A673 (cell line): Measurements from ENCODE around the gene WFDC2. TPM values are rescaled to one million over a fixed set of nuclear protein-coding genes. Genes with fewer than 3 reads are reported as not detected.

Experiments
- BruUV-seq: library from RNA; stranded (reverse); fragments of 400-500 nt; replicated peaks from 2 replicates; lab custom pipeline; 2021; lab: Mats Ljungman, UMichigan
- CTCF ChIA-PET: fragments of 300-600 bp; sonication (Branson Sonifier 250); formaldehyde crosslinking; loops from one replicate; lab custom pipeline; 2022; ENCODE audit warnings: antibody characterized with exemption; lab: Charles Lee
- POLR2A ChIA-PET: fragments of 300-600 bp; sonication (Branson Sonifier 250); formaldehyde crosslinking; loops from one replicate; lab custom pipeline; 2022; ENCODE audit warnings: antibody characterized with exemption; ENCODE audit not compliant: low non-redundant PET; lab: Charles Lee
- DNase-seq: peaks from one replicate; pipeline ENCODE4 v3.0.0-alpha.2; 2015; ENCODE audit warnings: low spot score
- H3K27ac ChIP-seq: fragments of 200-600 bp; sonication (generic); 2 replicates; pipeline ENCODE4 v1.5.1; 2016; ENCODE audit warnings: mixed run types, low read depth, mild to moderate bottlenecking, mixed read lengths, antibody characterized with exemption, low read length; ENCODE audit not compliant: poor library complexity, severe bottlenecking
- H3K27me3 ChIP-seq: fragments of 200-600 bp; sonication (generic); replicated peaks from 2 replicates; pipeline ENCODE4 v1.6.1; 2017; ENCODE audit warnings: mixed run types, low read depth, mild to moderate bottlenecking, mixed read lengths, antibody characterized with exemption, low read length; ENCODE audit not compliant: insufficient read depth, poor library complexity
- H3K36me3 ChIP-seq: fragments of 200-600 bp; sonication (generic); 2 replicates; pipeline ENCODE4 v1.6.1; 2016; ENCODE audit warnings: mixed run types, mild to moderate bottlenecking, mixed read lengths, antibody characterized with exemption, low read length; ENCODE audit not compliant: insufficient read depth, poor library complexity, severe bottlenecking
- H3K4me1 ChIP-seq: fragments of 200-600 bp; sonication (generic); 2 replicates; pipeline ENCODE4 v1.6.1; 2017; ENCODE audit warnings: mixed run types, mild to moderate bottlenecking, mixed read lengths, antibody characterized with exemption, low read length; ENCODE audit not compliant: insufficient read depth, poor library complexity, severe bottlenecking
- H3K4me3 ChIP-seq: fragments of 200-600 bp; sonication (generic); 2 replicates; pipeline ENCODE4 v1.5.1; 2016; ENCODE audit warnings: low read depth, mixed run types, mild to moderate bottlenecking, mixed read lengths, low read length; ENCODE audit not compliant: poor library complexity, severe bottlenecking
- H3K9me3 ChIP-seq: fragments of 200-600 bp; sonication (generic); 2 replicates; pipeline ENCODE4 v1.6.1; 2016; ENCODE audit warnings: mixed run types, low read depth, mild to moderate bottlenecking, mixed read lengths, antibody characterized with exemption, low read length; ENCODE audit not compliant: poor library complexity, severe bottlenecking
- EZH2 ChIP-seq: fragments of 200-600 bp; sonication (generic); IDR thresholded peaks from 2 replicates; pipeline ENCODE4 v1.6.1; 2017; ENCODE audit warnings: borderline replicate concordance, low read depth, mild to moderate bottlenecking, mixed read lengths, antibody characterized with exemption, low read length; ENCODE audit not compliant: poor library complexity, severe bottlenecking
- intact Hi-C: fragments of 100-400 bp; cut with micrococcal nuclease; formaldehyde crosslinking; loops from one replicate; pipeline ENCODE4 v1.10.0; 2022; ENCODE audit not compliant: unreplicated experiment
- microRNA-seq: library from miRNA; unstranded; fragments of <30 nt; microRNA quantifications from one replicate; pipeline ENCODE4 v1.2.0, GENCODE V29; 2021
- total RNA-seq: library from RNA; stranded (reverse); gene quantifications from 2 replicates; pipeline ENCODE4 v1.2.3, GENCODE V29; 2021
- TF ChIP-seq, protein P1 (sequence below): fragments of 300-800, 200-600 bp; sonication (generic); conservative IDR thresholded peaks from 2 replicates; pipeline ENCODE4 v1.5.1; 2017; ENCODE audit warnings: low read depth, mild to moderate bottlenecking, antibody characterized with exemption, low read length, moderate library complexity, mixed read lengths

WFDC2 gene
- total RNA-seq, 1 experiment from 2014 or later, result not detected

DNA sequence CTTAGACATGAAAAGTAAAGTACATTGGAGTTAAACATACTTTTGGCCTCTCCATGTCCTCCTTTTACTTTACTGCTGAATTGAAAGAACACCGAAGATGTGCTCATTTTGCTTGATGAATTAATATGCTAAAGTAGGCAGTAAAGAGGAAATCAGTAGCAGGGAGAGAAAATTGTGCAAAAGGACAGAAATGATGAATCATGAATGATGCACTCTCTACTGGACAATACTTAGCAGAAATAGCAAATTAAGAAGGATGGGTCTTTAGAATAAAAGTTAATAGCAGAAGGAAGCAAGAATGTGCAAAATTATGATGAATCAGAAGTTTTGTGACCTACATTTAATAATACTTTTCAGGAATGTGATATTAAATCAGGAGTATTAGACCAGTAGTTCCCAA lies 54.3 kb downstream of the WFDC2 start:
- no peak overlapping the region for H3K4me3 ChIP-seq
- H3K27ac ChIP-seq, result no peak overlapping the region
- POLR2A ChIA-PET, result no interaction called here
- no peaks in the 10 kb centered on the region for H3K4me1 ChIP-seq
- TF ChIP-seq, protein P1, sequence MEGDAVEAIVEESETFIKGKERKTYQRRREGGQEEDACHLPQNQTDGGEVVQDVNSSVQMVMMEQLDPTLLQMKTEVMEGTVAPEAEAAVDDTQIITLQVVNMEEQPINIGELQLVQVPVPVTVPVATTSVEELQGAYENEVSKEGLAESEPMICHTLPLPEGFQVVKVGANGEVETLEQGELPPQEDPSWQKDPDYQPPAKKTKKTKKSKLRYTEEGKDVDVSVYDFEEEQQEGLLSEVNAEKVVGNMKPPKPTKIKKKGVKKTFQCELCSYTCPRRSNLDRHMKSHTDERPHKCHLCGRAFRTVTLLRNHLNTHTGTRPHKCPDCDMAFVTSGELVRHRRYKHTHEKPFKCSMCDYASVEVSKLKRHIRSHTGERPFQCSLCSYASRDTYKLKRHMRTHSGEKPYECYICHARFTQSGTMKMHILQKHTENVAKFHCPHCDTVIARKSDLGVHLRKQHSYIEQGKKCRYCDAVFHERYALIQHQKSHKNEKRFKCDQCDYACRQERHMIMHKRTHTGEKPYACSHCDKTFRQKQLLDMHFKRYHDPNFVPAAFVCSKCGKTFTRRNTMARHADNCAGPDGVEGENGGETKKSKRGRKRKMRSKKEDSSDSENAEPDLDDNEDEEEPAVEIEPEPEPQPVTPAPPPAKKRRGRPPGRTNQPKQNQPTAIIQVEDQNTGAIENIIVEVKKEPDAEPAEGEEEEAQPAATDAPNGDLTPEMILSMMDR, result no peak
- TF ChIP-seq EZH2, result no peak
- intact Hi-C loops, result no loop called here
- H3K36me3 ChIP-seq, result no peaks in the 10 kb centered on the region
- CTCF ChIA-PET, result no interaction called here
- no peaks in the 10 kb centered on the region for H3K9me3 ChIP-seq
- H3K27me3 ChIP-seq, result peaks cover 29% of the 10 kb centered on the region
- no TSS peak for BruUV-seq
- no peak for DNase-seq

DNA sequence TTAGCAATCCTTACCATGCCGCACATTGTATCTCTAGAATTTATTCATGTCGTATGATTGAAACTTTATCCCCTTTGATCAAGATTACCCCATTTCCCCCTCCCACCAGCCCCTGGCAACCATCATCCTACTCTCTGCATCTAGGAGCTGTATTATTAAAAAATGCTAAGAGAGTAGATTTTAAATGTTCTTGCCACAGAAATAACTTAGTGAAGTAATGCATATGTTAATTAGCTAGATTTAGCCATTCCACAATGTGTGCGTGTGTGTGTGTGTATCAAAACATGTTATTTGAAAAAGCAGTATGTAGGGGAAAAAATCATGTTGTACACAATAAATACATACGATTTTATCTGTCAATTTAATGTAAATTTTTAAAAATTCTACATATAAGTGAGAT lies 57.7 kb downstream of the WFDC2 start:
- no TSS peak for BruUV-seq
- CTCF ChIA-PET, result no interaction called here
- no peaks in the 10 kb centered on the region for H3K36me3 ChIP-seq

More for the DNA sequence above, 57.7 kb downstream of the WFDC2 start:
- Histone ChIP-seq H3K27me3 (peaks cover 28% of the 10 kb centered on the region), H3K9me3 (no peaks in the 10 kb centered on the region), H3K4me3 (no peak overlapping the region), H3K27ac (no peak overlapping the region), H3K4me1 (no peaks in the 10 kb centered on the region)
- intact Hi-C loops, result no loop called here
- DNase-seq, result no peak
- no peak for TF ChIP-seq EZH2
- TF ChIP-seq, protein P1, result no peak
- POLR2A ChIA-PET, result interaction anchor here (0.6 to 0.7 kb wide), 2 partner anchors 181 to 538 kb away, joined by 4 to 9 read pairs; no protein-coding TSS in a partner anchor

Small RNA genes lying within 50 kb of the gene (microRNA-seq; reads per million reads assigned to microRNA genes)
- gene MIR6812, result not detected

Other genes starting within 250 kb of the WFDC2 start
- gene SEMG2, start 248.4 kb upstream of the WFDC2 start, total RNA-seq, result not detected in 2 replicates
- gene SLPI, start 215.2 kb upstream of the WFDC2 start, total RNA-seq, result not detected in 2 replicates
- gene RBPJL, start 162.9 kb upstream of the WFDC2 start, total RNA-seq, result not detected in 2 replicates
- gene MATN4, start 161.5 kb upstream of the WFDC2 start, total RNA-seq, result 0.28 and 0.31 TPM in 2 replicates
- gene SDC4, start 121.3 kb upstream of the WFDC2 start, total RNA-seq, result 14.8 and 16.3 TPM in 2 replicates
- 20.0 and 22.8 TPM in 2 replicates for gene SYS1, start 106.6 kb upstream of the WFDC2 start, total RNA-seq
- 0.69 TPM in 1 of 2 replicates, not detected in the other for gene TP53TG5, start 91.4 kb upstream of the WFDC2 start, total RNA-seq
- gene DBNDD2, start 61.5 kb upstream of the WFDC2 start, total RNA-seq, result 36.4 and 38.6 TPM in 2 replicates
- 97.2 and 97.3 TPM in 2 replicates for gene PIGT, start 53.6 kb upstream of the WFDC2 start, total RNA-seq
- gene SPINT3, start 45.9 kb downstream of the WFDC2 start, total RNA-seq, result not detected in 2 replicates
- gene WFDC6, start 69.7 kb downstream of the WFDC2 start, total RNA-seq, result not detected in 2 replicates
- gene EPPIN, start 77.6 kb downstream of the WFDC2 start, total RNA-seq, result not detected in 2 replicates
- gene WFDC8, start 109.5 kb downstream of the WFDC2 start, total RNA-seq, result not detected in 2 replicates
- gene WFDC10A, start 160.0 kb downstream of the WFDC2 start, total RNA-seq, result not detected in 2 replicates
- not detected in 2 replicates for gene WFDC9, start 161.5 kb downstream of the WFDC2 start, total RNA-seq
- gene WFDC11, start 200.5 kb downstream of the WFDC2 start, total RNA-seq, result not detected in 2 replicates
- not detected in 2 replicates for gene WFDC13, start 232.3 kb downstream of the WFDC2 start, total RNA-seq
- gene WFDC10B, start 235.3 kb downstream of the WFDC2 start, total RNA-seq, result not detected in 2 replicates